Measurements from ENCODE around the gene ERMARD.

ERMARD gene

DNA sequence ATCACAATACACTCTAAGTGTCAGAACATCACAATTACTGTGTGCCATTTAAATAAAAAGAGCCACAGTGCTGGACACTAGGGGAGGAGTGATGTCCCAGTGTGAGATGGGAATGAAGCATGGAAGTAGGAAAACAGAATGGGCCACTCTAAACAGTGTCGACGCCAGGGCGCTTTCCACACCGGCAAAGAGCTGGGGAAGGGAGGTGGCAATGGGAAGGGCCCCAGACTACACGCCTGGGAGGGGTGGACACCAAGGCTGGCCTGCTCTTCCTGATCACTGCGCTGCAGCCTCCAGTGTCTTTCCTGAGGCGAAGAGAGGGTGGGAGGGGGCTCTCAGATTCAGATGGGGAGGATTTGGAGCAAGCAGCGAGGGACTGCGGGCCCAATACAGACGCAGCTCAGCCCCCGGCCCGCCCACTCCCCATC, 75.9 kb downstream of the ERMARD start:
- FAIRE-seq = no peak

DNA sequence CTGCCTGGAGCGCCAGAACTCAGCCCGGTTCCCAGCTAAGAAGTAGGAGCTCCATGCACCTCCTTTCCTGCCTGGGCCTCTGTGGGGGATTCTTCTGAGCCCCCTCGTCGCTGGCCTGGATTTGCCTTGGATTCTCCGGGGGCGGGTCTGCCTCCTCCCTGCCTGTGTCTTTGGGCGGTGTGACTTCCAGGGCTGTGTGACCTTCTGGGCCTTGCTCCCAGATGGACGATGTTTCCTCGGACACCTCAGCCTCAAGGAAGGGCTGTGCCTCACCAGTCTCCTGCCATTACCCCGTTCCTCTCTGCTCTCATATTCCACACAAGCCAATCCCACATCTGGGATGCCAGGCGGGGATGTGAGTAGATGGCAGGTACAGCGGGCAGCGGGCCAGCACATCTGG, 76.8 kb downstream of the ERMARD start:
- no peak for FAIRE-seq

DNA sequence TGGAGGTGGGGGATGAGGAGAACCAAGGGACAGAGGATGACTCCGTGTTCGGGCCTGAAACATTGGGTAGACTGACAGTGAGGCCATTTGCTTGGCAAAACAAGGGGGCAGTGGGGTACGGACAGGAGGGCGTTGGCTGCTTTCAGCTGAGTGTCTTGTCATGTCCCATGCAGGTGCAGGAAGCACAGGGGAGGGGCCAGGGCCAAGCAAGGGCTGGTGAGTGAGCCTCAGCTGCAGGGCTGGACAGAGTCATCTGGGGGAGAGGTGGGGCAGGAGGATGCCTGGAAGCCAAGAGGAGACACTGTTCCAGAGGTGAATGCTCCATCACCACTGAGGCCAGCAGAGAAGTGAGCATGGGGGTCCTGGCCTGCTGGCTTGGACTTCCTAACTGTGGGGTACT, 78.4 kb downstream of the ERMARD start:
- FAIRE-seq = no peak

DNA sequence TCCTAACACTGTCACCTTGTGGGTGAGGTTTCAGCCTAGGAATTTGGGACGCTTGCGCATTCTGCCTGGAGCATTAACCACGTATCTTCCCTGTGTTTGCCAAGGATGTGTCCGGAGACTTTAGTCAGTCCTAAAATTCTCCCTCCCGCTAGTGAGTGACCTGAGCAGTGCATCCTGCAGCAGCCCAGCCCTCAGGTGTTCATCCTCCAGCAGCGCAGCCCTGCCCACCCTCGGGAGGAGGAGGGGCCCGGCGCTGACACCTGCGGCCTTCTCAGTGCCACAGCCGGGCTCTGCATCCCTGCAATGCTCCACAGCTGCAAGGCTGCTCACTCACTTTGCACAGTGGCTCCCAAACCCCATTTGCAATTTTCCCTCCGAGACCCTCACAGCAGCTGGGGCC, 79.5 kb downstream of the ERMARD start:
- FAIRE-seq = no peak
